OCI-LY3 (cell line): ENCODE data around the gene NEK10.
"Not testable (repeated sequence)": the region's sequence is repeated elsewhere in the genome, so short reads cannot be mapped to it uniquely, and the experiment has no call there.

Source experiments
- H2AFZ ChIP-seq: fragments of 200-600, 300-600 bp; shearing (Covaris generic); 2 replicates; pipeline ENCODE4 v1.6.0; 2014; ENCODE audit warnings: antibody characterized with exemption, low read depth, low read length
- H3K27ac ChIP-seq: fragments of 200-600, 300-600 bp; sonication (generic); 2 replicates; pipeline ENCODE4 v1.5.1; 2014; ENCODE audit warnings: mild to moderate bottlenecking, low read length, moderate library complexity, mixed read lengths
- H3K27me3 ChIP-seq: fragments of 200-600, 300-600 bp; sonication (generic); 2 replicates; pipeline ENCODE4 v1.6.1; 2014; ENCODE audit warnings: low read depth, low read length, mixed read lengths
- H3K36me3 ChIP-seq: fragments of 200-600, 300-600 bp; sonication (generic); replicated peaks from 2 replicates; pipeline ENCODE3; 2014; ENCODE audit warnings: low read depth, low read length, mixed read lengths
- H3K4me1 ChIP-seq: fragments of 300-600, 200-600 bp; sonication (generic); 2 replicates; pipeline ENCODE4 v1.6.1; 2014; ENCODE audit warnings: low read length, mixed read lengths
- H3K4me2 ChIP-seq: fragments of 200-600, 300-600 bp; sonication (generic); 2 replicates; pipeline ENCODE4 v1.6.1; 2014; ENCODE audit warnings: low read length, mixed read lengths
- H3K4me3 ChIP-seq: fragments of 300-600, 200-600 bp; sonication (generic); 2 replicates; pipeline ENCODE4 v1.5.1; 2014; ENCODE audit warnings: antibody characterized with exemption, mild to moderate bottlenecking, low read length, moderate library complexity
- H3K79me2 ChIP-seq: fragments of 300-600, 200-600 bp; shearing (Covaris generic); 2 replicates; pipeline ENCODE4 v1.6.1; 2014; ENCODE audit warnings: mild to moderate bottlenecking, low read length, mixed read lengths
- H3K9ac ChIP-seq: fragments of 300-600, 200-600 bp; shearing (Covaris generic); 2 replicates; pipeline ENCODE4 v1.6.0; 2014; ENCODE audit warnings: mild to moderate bottlenecking, low read length, moderate library complexity
- H3K9me3 ChIP-seq: fragments of 200-600, 300-600 bp; shearing (Covaris generic); 2 replicates; pipeline ENCODE4 v1.6.1; 2014; ENCODE audit warnings: low read length, mixed read lengths; ENCODE audit not compliant: insufficient read depth
- H4K20me1 ChIP-seq: fragments of 200-600, 300-600 bp; sonication (generic); 2 replicates; pipeline ENCODE4 v1.6.1; 2016; ENCODE audit warnings: low read length, mixed read lengths; ENCODE audit not compliant: insufficient read depth
- CTCF ChIP-seq: fragments of 200-600, 300-600 bp; sonication (generic); IDR thresholded peaks from 2 replicates; pipeline ENCODE4 v1.5.1; 2014; ENCODE audit warnings: antibody characterized with exemption, low read length, low read depth
- EZH2phosphoT487 ChIP-seq: fragments of 200-600 bp; shearing (Covaris generic); IDR thresholded peaks from 2 replicates; pipeline ENCODE4 v1.6.1; 2018; ENCODE audit warnings: antibody characterized with exemption, mixed run types, low read depth

NEK10 gene

GRCh38 chr3:27368831-27369607 is at the start of gene NEK10:
Gene NEK10, minus strand, starts transcription at chr3:27369383. Its CDS starts 16,501 bp downstream, at chr3:27352882.
- H3K27me3 ChIP-seq, result no peaks in the 10 kb centered on the region
- no peaks in the 10 kb centered on the region for H4K20me1 ChIP-seq
- H3K79me2 ChIP-seq, result no peaks in the 10 kb centered on the region
- no peak within 1 kb of the TSS for H2AFZ ChIP-seq
- peak within 1 kb of the TSS; percentile 61 for H3K4me2 ChIP-seq
- no peaks in the 10 kb centered on the region for H3K4me1 ChIP-seq
- H3K36me3 ChIP-seq, result peaks cover 20% of the 10 kb centered on the region
- TF ChIP-seq EZH2phosphoT487, result no peak
- peak within 1 kb of the TSS; percentile 74 for H3K4me3 ChIP-seq
- no peak within 1 kb of the TSS for H3K9ac ChIP-seq
- no peak within 1 kb of the TSS for H3K27ac ChIP-seq
- H3K9me3 ChIP-seq, result no peaks in the 10 kb centered on the region

GRCh38 chr3:27415202-27415601 is 46.0 kb upstream of the NEK10 start:
- peaks cover 61% of the 10 kb centered on the region for H3K36me3 ChIP-seq
- no peak overlapping the region for H3K27ac ChIP-seq
- no peak overlapping the region for H3K4me3 ChIP-seq
- no peak overlapping the region for H3K4me2 ChIP-seq
- no peaks in the 10 kb centered on the region for H3K9me3 ChIP-seq
- no peak overlapping the region for H2AFZ ChIP-seq
- no peak overlapping the region for H3K9ac ChIP-seq
- H4K20me1 ChIP-seq, result no peaks in the 10 kb centered on the region
- H3K79me2 ChIP-seq, result no peaks in the 10 kb centered on the region
- H3K4me1 ChIP-seq, result peaks cover 8% of the 10 kb centered on the region
- no peak for TF ChIP-seq EZH2phosphoT487
- TF ChIP-seq CTCF, result no peak
- H3K27me3 ChIP-seq, result no peaks in the 10 kb centered on the region

DNA sequence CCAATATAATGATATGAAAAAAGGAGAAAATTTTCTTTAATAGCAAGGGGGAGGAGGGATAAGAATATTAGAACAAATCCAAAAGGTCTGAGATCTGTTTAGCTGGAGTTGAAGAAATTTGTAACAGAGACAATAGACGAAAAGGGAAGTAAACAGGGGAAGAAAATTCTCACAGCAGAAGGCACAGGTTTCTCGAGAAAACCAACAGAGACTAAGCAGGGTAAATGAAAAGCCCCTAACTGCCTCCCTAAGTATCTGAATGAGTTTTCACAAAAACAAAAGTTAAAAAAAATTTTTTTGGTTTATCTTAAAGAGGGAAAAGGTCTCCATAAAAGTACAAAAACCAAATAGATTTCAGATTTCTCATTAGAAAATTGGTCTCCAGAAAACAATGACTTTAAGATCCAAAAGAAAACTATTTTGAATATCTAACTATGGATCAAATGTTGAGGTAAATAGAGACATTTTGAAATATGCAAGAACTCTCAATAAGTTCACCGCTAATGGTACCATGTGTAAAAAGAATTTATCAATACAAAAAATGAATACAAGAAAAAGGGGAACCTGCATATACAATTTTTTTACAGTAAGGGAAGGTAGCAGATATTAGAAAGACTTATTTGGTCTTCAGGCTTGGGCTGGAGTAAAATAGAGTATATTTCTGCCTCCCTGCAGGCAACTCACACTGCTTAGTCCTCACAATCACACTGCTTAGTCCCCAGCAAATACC is 23.9 kb upstream of the NEK10 start:
- TF ChIP-seq CTCF (no peak), EZH2phosphoT487 (no peak)
- Histone ChIP-seq H3K27me3 (no peaks in the 10 kb centered on the region), H3K4me3 (peak overlapping the region; percentile 33), H3K36me3 (peaks cover 47% of the 10 kb centered on the region), H3K27ac (peak overlapping the region; percentile 94), H3K9me3 (no peaks in the 10 kb centered on the region), H3K9ac (peak overlapping the region; percentile 57), H3K4me1 (peaks cover 52% of the 10 kb centered on the region), H3K4me2 (peak overlapping the region; percentile 56), H4K20me1 (no peaks in the 10 kb centered on the region), H2AFZ (no peak overlapping the region), H3K79me2 (peaks cover 21% of the 10 kb centered on the region)

- Histone ChIP-seq H3K27ac (peak overlapping the region; percentile 94), H3K36me3 (peaks cover 43% of the 10 kb centered on the region)
- not testable (repeated sequence) for H2AFZ ChIP-seq
These were observed 23.2 kb upstream of the NEK10 start for GRCh38 chr3:27392414-27392813.

GRCh38 chr3:27391796-27392195 is 22.6 kb upstream of the NEK10 start:
- Histone ChIP-seq H4K20me1 (no peaks in the 10 kb centered on the region), H3K79me2 (peaks cover 21% of the 10 kb centered on the region), H2AFZ (no peak overlapping the region), H3K4me1 (peaks cover 56% of the 10 kb centered on the region), H3K4me2 (peak overlapping the region; percentile 56), H3K27ac (peak overlapping the region; percentile 94), H3K36me3 (peaks cover 42% of the 10 kb centered on the region), H3K9ac (peak overlapping the region; percentile 57; the same call in 1 of the 2 replicates), H3K27me3 (no peaks in the 10 kb centered on the region), H3K4me3 (0 out of 2 replicates have a peak overlapping the region, but pooled peaks have one; percentile 1), H3K9me3 (no peaks in the 10 kb centered on the region)
- TF ChIP-seq EZH2phosphoT487 (no peak), CTCF (no peak)

More at GRCh38 chr3:27392414-27392813, 23.2 kb upstream of the NEK10 start:
- H3K9me3 ChIP-seq, H4K20me1 ChIP-seq, H3K27me3 ChIP-seq: not testable (repeated sequence)
- Histone ChIP-seq H3K9ac (peak overlapping the region; percentile 57), H3K4me2 (peak overlapping the region; percentile 56), H3K4me1 (peaks cover 52% of the 10 kb centered on the region), H3K79me2 (peaks cover 21% of the 10 kb centered on the region), H3K4me3 (0 out of 2 replicates have a peak overlapping the region, but pooled peaks have one; percentile 1)
